NCI-H446 (cell line): Measurements from ENCODE around the gene GTSE1.

Experiments used
- DNase-seq, 2 experiments: peaks; one replicate each; lab custom pipeline; 2025; lab: John Stamatoyannopoulos, UW

Gene GTSE1

DNA sequence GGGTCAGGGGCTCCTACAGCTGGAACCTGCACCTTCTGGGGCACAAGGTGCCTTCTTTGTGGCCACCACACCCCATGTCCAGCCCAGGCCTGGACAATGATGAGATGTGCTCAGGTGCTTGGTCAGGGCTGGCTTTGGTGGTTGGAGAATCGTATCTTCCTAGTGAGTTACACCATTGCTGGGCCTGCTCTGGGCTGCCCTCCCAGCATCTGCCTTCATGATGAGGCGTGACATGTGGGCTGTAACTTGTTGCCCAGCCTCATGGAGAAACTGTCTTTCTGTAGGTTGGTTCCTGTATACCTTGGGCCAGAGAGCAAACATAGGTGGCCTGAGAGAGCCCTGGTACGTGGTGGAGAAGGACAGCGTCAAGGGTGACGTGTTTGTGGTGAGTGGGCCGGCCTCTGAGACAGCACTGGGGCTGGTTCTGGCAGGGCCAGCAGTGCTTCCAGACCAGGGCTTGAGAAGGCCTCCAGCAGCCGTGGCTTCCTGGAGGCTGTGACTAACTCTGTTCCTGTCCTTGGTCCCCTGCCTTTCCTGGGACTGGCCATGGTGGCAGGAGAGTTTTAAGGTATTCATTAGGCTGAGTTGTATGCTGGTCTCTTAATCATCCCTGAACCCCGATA is 56.9 kb downstream of the GTSE1 start:
- DNase-seq: no peak

DNA sequence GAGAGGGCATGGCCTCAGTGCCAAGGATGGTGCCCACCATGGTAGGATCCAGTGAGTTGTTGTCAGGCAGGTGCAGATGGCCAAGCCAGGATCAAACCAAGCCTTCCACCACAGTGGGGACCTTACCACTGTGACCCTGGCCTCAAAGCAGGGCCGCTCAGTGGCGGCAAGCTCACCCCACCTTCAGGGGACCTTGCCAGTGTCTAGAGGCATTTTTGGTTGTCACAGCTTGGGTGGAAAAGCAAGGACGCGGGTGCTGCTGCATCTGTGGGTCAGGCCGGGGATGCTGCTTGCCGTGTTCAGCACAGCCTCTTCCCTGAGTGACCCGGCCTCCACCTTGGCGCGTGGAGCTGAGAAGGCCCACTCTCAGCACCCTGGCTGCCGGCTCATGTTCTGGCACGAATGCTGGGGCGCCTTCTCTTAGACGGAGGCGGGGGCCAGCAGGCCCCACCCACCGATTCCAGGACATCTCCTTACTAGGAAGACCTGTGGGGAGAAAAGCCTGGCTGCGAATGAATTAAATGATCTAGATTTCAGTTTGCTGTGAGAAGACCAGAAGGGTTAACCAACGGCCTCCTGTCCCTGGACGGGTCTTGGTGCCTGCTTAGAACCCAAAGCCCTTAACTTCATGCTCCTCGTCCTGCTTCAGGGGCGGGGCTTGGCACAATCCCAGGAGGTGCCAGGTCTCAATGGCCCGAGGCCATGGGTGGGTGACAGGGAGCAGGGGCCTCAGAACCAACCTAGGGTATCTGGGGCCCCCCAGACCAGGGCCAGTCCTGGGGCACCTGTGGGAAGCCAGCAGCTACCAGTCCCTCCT is 57.7 kb downstream of the GTSE1 start:
- no peak for DNase-seq

DNA sequence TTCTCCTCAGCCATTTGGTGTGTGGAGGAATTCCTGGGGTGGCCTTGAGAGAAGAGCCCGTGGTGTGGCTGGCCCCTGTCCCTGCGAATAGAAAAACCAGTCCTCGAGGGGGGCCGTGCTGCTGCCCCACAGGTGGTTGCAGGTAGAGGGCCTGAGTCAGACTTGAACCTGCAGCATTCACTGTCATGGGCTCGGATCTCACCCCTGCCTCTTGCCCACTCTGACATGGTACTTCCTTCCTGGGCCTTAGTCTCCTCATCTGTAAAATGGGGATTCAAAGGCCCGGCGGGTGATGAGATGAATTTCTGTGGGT is 58.3 kb downstream of the GTSE1 start:
- DNase-seq: no peak

DNA sequence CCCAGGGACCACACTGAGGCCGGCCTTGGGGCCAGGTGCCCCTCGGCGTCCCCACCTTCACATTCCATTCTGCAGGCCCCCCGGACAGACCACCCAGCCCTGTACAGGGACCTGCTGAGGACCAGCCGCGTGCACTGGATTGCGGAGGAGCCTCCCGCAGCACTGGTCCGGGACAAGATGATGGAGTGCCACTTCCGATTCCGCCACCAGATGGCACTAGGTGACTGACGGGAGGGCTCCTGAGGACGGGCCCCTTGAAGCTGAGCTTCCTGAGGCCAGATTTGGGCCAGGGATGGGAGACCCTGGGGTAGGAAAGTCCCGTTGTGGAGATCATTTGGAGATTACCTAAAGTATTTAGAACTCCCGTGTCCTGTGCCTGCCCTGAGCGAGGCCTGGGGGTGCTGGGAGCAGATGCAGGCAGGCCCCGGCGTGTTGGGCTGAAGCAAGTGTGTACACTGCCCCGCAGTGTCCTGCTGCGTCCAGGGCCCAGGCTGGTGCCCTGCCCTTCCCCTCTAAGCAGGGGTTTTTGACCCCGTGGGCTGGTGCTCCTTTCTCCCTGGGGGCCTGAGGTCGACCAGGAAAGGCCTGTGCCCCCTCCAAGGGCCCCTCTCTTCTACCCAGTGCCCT is 58.8 kb downstream of the GTSE1 start:
- peak in 1 of 2 experiments; percentile 52 for DNase-seq

DNA sequence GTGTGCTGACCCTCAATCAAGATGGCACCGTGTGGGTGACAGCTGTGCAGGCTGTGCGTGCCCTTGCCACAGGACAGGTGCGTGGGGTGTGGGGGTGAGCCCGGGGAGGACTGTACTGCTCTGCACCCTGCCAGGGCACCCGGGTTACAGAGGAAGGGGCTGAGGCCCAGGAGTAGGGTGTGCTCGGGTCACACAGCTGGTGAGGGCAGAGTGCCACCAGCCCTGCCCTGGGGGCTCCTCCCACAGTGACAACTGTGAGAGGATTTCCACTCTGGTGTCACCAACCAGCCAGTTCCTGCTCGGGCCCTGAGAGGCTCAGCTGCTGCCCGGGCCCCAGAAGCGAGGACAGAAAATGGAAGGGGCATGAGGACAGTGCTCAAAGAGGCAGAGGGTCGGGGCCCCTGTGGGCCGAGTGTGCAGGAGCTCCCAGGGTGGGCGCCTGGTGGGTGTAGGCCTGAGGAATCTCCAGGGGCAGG is 59.4 kb downstream of the GTSE1 start:
- DNase-seq: no peak

DNA sequence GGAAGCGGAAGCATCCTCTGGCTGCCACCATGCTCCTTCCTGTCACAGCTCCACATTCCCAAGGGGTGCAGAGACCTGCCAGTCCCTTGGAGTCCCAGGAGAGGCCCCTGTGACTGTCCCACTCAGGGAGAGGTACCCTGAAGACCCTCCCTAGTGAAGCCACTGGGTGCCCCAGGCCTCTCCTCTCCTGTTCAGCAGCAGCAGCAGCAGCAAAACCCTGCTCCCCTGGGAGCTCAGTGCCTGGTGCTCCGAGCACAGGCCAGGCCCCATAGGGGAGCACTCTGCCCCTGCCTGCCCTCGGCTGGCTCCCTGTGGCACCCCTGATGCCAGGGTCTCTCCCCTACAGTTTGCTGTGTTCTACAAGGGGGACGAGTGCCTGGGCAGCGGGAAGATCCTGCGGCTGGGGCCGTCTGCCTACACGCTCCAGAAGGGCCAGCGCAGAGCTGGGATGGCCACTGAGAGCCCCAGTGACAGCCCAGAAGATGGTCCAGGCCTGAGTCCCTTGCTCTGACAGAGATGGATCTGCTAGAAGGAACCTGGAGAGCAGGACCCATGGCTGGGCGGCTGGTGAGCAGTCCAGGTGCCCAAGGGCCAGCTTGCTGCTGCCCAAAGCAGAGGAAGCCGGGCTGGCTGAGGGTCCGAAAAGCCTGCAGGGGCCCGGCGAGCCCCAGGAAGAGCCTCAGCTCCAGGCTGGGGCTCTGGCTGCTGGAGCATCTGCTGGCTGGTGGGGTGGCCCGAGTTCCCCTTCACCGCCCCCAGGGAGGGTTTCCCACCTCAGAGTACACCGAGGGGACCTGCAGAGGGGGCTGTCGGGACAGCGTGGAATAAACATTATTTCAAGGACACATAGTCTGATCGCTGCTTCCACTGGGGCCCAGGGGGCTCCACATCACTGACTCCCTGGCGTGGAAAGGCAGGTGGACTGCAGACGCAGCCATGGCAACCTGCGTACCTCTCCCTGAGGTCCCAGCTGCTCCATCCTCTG is 60.1 kb downstream of the GTSE1 start:
- DNase-seq: no peak

DNA sequence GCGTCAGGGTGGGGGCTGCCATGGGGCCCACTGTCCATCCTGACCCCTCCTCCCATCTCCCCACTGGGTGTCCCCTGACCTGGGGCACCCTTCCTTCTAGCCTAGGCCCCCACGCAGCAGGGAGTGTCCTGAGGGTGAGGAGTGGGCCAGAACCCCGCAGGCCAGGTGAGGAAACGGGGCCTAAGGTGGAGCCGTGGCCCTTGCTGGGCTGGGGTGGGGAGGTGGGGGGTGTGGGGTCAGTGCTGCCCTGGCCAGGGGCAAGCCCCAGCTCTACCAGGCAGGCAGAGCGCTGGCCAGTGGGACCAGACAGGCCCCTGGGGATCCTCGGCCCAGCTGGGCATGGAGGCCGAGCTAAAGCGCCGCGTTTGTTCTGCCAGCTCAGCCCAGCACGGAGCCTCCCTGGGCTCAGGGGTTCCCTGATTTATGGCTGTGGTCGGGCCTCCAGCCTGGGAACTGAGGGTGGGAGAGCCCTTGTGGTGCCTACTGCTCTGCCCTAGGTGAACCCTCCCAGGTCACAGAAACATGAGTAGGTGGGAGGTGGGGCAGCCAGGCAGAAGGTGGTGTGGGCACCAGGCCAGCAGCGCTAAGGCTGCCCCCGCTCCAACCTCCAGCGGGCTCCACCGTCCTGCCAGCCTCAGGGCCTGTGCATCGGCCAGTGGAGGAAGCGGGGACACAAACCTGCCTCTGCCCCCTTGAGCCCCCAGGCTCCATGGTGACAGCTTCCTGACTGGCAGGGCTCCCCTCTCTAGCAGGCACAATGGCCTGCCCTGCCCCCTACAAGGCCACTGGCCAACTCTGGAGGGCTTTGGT is 61.2 kb downstream of the GTSE1 start:
- DNase-seq: no peak

GRCh38 chr22:46358766-46359165 is 62.1 kb downstream of the GTSE1 start:
- DNase-seq: no peak

DNA sequence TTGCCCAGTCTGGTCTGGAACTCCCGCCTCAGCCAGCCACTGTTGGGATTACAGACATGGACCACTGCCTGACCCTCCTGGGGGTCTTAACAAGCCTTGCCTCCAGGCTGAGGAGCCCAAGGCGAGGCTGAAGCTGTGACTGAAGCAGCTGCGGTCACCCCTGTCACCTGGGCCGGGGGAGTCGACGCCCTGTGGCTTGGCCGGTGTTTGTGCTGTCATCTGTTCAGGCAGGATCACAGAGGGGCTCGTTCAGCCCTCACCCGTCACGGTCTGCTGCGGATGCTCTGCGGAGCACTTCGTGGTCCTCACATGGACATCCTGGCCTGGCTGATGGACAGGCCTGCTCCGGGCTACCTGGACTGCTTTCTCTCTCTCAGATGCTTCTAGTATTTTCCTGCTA is 62.7 kb downstream of the GTSE1 start:
- no peak for DNase-seq

DNA sequence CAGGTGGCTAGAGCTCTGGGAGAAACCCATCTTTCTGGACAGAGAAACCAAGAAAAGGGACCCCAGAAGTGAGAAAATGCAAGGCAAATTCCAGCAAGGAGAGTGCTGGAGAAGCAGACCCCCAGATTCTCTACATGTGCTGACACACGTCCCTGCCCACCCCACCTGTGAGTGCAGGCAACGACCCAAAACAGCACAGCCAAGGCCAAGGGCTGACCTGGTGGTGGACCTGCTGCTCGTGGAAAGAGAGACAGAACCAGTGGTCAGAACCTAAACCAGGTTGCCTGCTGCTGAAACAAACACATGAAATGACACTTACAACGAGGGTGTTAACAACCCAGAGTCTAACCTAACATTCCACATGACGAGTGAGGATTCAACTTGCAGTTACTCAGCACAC is 63.4 kb downstream of the GTSE1 start:
- DNase-seq: no peak

DNA sequence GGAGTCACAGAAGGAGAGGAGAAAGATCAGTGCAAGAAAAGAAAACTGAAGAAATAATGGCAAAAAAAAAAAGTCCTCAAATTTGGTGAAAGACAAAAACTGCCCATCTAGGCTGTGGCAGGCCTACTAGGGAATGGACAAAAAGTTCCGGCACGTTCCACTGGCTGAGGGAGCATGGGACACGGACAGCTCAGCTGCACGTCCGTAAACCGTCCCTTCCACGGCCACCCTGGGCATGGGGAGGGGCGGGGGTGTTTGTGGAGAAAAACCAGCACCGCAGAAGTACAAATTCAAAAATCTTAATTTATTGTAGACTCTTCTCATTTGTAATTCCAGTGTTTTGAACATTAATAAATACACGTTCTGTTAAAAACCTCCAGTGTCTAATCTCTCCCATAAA is 64.2 kb downstream of the GTSE1 start:
- no peak for DNase-seq

GRCh38 chr22:46361826-46362202 is 65.1 kb downstream of the GTSE1 start:
- no peak for DNase-seq

DNA sequence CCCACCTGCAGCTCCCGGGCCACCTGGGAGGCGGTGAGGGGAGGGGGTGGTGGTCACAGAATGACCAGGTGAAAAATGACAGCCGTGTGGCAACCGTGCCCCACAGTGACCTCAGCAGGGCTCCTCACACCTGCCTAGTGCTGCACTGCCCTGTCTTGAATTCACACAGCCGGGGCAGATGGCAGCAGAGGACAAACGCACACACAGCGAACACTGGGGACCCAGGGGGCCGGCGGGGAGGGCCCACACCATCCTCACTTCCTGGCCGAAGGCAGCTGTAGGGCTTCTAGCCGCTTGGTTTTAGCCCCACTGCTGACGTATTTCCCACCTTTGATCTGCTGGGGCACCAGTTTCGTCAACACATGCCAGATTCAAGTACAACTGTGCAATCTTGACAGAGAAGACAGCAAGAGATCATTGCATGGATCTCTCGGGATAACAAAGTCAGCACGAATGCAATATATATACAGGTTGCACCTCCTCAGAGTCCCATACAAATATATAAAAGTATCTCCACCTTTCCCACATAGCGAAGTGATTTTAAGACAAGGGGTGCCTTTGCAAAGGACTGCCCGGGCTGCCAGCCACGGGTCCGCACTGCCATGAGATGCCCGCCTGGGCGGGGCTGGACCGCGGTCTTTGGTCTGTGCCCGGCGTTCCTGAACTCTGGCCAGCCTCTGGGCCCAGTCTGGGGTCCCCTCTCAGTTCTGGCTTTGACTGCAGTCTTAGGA is 65.7 kb downstream of the GTSE1 start:
- DNase-seq: no peak

GRCh38 chr22:46362934-46363515 is 66.4 kb downstream of the GTSE1 start:
- DNase-seq: no peak

DNA sequence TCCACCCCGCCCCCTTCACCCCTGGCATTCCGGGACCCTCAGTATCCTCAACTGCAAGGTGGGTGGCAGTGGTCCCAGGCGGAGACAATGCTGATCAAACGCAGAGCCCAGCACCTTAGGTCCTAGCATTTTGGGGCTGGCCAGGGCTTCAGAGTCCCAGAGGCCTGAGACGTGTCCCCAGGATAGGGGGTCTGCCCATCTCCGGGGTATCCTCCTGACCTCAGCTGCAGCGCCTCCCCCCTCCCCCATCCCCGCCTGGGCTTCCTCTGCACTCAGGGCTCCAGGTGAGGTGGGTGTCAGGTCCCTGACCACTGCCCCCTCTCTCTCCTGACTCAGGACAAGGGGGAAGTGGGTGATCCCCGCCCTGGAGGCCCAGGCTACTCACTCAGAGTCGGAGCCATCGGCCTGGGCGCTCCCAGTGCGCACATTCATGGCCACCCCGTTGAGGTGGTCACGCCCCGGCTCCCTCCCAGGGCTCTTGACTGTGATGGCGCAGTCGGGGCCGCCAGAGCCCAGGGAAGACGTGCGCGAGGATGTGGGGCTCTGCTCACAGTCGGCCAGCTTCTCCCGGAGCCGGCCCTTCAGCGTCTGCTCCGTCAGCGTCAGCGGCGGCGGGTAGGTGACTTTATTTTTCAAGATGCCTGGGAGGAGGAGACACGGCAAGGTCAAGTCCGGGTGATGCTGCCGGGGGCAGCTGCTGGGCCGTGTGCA is 67.1 kb downstream of the GTSE1 start:
- no peak for DNase-seq

- no peak for DNase-seq
These were observed 67.9 kb downstream of the GTSE1 start for GRCh38 chr22:46364341-46365165.

DNA sequence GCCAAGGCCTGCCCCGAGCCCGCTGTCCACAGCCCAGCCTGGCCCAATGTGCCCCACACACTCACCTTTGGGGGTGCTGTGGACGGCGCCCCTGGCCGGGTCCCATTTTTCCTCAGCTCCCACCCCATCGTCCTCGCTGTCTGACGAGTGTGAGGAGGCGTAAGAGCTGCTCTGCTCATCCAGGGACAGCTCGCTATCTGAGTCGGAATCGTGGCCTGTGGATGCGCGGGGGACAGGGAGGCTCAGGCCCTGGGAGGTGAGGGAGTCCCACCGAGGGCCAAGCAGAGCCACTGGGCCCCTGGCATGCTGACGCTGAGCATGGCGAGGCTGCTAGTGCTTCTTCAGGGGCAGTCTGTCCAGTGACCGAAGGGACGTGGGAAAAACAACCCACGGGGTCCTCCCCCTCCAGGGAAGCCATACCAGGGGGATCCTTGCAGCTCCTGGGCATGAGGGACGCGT is 68.5 kb downstream of the GTSE1 start:
- DNase-seq: no peak

DNA sequence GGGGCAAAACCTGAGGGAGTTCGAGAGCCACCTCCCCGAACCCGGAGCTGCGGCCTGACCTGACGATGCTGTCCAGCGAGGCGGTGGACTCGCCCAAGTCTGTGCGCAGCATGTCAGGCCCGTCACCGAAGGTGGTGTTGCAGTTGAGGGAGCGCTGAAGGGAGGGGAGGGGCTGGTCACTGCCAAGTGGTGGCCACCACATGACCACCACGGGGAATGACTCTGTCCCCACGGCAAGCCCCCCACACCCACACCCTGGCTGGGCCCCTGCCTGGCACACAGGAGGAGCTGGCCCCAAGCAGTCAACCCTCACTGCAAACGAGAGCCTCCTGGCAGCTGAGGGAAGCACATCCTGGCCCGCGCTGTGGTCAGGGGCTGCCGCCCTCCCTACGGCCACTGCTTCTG is 69.7 kb downstream of the GTSE1 start:
- DNase-seq: no peak
